Neural cell (in vitro differentiated cells): ENCODE data around the gene SLC4A1. TPM values are rescaled to one million over a fixed set of nuclear protein-coding genes. Genes with fewer than 3 reads are reported as not detected.

Source experiments
- H2AFZ ChIP-seq: fragments of 200-600, 300-800 bp; sonication (generic), shearing (Covaris generic); 2 replicates; pipeline ENCODE4 v1.6.0; 2014; ENCODE audit warnings: low read depth, mild to moderate bottlenecking, antibody characterized with exemption, low read length, moderate library complexity
- H3F3A ChIP-seq: fragments of 200-600 bp; shearing (Covaris generic); 2 replicates; pipeline ENCODE4 v1.6.1; 2016; ENCODE audit warnings: mild to moderate bottlenecking, moderate library complexity, mixed read lengths, antibody characterized with exemption, low read length; ENCODE audit not compliant: insufficient read depth, poor library complexity, severe bottlenecking
- H3K27ac ChIP-seq: fragments of 200-600, 300-800 bp; sonication (generic), shearing (Covaris generic); 2 replicates; pipeline ENCODE4 v1.5.1; 2014; ENCODE audit warnings: mild to moderate bottlenecking, low read length, moderate library complexity
- H3K27me3 ChIP-seq: fragments of 300-800, 200-600 bp; sonication (generic), shearing (Covaris generic); 2 replicates; pipeline ENCODE4 v1.6.0; 2014; ENCODE audit warnings: mild to moderate bottlenecking, low read depth, low read length, moderate library complexity; ENCODE audit not compliant: insufficient read depth
- H3K36me3 ChIP-seq: fragments of 300-800, 200-600 bp; sonication (generic), shearing (Covaris generic); 2 replicates; pipeline ENCODE4 v1.5.1; 2014; ENCODE audit warnings: mild to moderate bottlenecking, antibody characterized with exemption, low read length, moderate library complexity; ENCODE audit not compliant: insufficient read depth
- H3K4me2 ChIP-seq: fragments of 300-800, 200-600 bp; sonication (generic), shearing (Covaris generic); 2 replicates; pipeline ENCODE4 v1.6.0; 2014; ENCODE audit warnings: mild to moderate bottlenecking, low read length
- H3K4me3 ChIP-seq: fragments of 300-800, 200-600 bp; sonication (generic), shearing (Covaris generic); 2 replicates; pipeline ENCODE4 v1.5.1; 2014; ENCODE audit warnings: mild to moderate bottlenecking, low read length, moderate library complexity
- H3K79me2 ChIP-seq: fragments of 200-600 bp; shearing (Covaris generic); replicated peaks from 2 replicates; pipeline ENCODE4 v1.6.0; 2014; ENCODE audit warnings: mild to moderate bottlenecking, low read length, moderate library complexity; ENCODE audit not compliant: insufficient read depth
- H3K9ac ChIP-seq: fragments of 300-800, 200-600 bp; sonication (generic), shearing (Covaris generic); 2 replicates; pipeline ENCODE4 v1.6.1; 2016; ENCODE audit warnings: mild to moderate bottlenecking, low read length, mixed read lengths
- H3K9me2 ChIP-seq: fragments of 200-600 bp; shearing (Covaris generic); 2 replicates; pipeline ENCODE4 v1.6.1; 2016; ENCODE audit warnings: mild to moderate bottlenecking, low read length, mixed read lengths; ENCODE audit not compliant: insufficient read depth
- H3K9me3 ChIP-seq: fragments of 200-600, 300-800 bp; sonication (generic), shearing (Covaris generic); 2 replicates; pipeline ENCODE4 v1.6.1; 2016; ENCODE audit warnings: mild to moderate bottlenecking, mixed run types, low read length, moderate library complexity, mixed read lengths
- H4K20me1 ChIP-seq: fragments of 200-600 bp; shearing (Covaris generic); 2 replicates; pipeline ENCODE4 v1.6.1; 2016; ENCODE audit warnings: mild to moderate bottlenecking, mixed run types; ENCODE audit not compliant: insufficient read depth
- EP300 ChIP-seq: fragments of 450-650 bp; conservative IDR thresholded peaks from 2 replicates; pipeline ENCODE4 v1.6.1; 2014; ENCODE audit warnings: antibody characterized with exemption, mild to moderate bottlenecking, moderate library complexity; ENCODE audit not compliant: poor library complexity, severe bottlenecking
- EZH2 ChIP-seq: fragments of 200-600, 300-800 bp; shearing (Covaris generic), sonication (generic); IDR thresholded peaks from 2 replicates; pipeline ENCODE4 v1.6.1; 2014; ENCODE audit warnings: antibody characterized with exemption, low read length, borderline replicate concordance, mild to moderate bottlenecking; ENCODE audit not compliant: insufficient read depth, poor library complexity, severe bottlenecking
- MXI1 ChIP-seq: fragments of 450-650 bp; conservative IDR thresholded peaks from 2 replicates; pipeline ENCODE4 v1.6.1; 2014; ENCODE audit warnings: antibody characterized with exemption, mild to moderate bottlenecking; ENCODE audit not compliant: poor library complexity, severe bottlenecking
- POLR2AphosphoS5 ChIP-seq: IDR thresholded peaks from 2 replicates; pipeline ENCODE4 v1.6.1; 2012
- RAD21 ChIP-seq: fragments of 450-650 bp; conservative IDR thresholded peaks from 2 replicates; pipeline ENCODE4 v1.6.1; 2014; ENCODE audit warnings: antibody characterized with exemption, mild to moderate bottlenecking, moderate library complexity
- SMC3 ChIP-seq: fragments of 450-650 bp; conservative IDR thresholded peaks from 2 replicates; pipeline ENCODE4 v1.6.1; 2014; ENCODE audit warnings: antibody characterized with exemption, mild to moderate bottlenecking, moderate library complexity; ENCODE audit not compliant: poor library complexity
- TAF1 ChIP-seq: IDR thresholded peaks from 2 replicates; pipeline ENCODE4 v1.6.1; 2012; ENCODE audit warnings: low read depth
- polyA plus RNA-seq: library from polyadenylated mRNA; depleted of rRNA; stranded (reverse); fragments of >200 nt; gene quantifications from 2 replicates; pipeline ENCODE4 v1.2.3, GENCODE V29; 2014
- TF ChIP-seq, protein P1 (sequence below): IDR thresholded peaks from 2 replicates; pipeline ENCODE4 v1.6.1; 2012; ENCODE audit warnings: borderline replicate concordance
- TF ChIP-seq, protein P2 (sequence below): fragments of 450-650 bp; IDR thresholded peaks from 2 replicates; pipeline ENCODE4 v1.5.1; 2014; ENCODE audit warnings: antibody characterized with exemption, mild to moderate bottlenecking, moderate library complexity; ENCODE audit not compliant: poor library complexity, severe bottlenecking

Gene SLC4A1
- polyA plus RNA-seq, 1 donor from 2014 or later, result 0.05 TPM

DNA sequence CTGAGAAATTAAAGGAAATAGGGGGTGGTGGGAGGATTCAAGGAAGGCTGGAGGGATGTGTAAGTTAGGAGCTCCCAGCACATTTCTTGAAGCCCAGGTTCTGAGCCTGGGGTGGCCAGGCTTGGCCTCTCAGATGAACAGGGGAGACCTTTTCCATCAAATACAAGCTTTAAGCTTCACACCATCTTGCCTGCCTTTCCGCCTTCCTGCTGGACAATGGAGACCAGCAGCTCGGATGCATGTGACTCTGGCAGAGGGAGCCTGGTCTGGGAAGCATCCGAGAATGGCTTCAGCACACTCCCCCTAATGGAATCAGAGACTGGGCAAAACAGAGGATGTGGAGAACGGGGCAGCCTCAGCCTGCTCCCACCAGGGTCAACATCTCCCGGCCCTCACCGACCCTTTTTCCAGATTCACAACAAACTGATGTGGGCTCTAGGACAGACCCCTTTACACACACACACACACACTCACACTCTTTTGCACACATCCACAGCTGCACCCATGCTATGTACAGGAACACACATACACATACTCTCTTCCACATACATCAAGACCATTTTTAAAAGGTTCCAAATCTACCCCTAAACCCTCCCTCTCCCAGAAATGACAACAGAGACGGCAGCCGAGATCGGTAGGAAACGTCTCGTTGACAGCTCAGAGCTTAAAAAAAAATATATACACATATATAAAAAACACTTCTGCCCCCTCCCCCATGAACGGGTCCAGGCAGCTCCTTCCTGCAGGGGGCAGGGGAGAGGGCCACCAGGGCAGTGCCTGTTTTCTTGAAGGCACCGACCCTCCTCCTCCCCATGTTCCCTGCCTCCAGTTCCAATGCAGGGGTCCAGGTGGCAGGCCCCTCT is 61.7 kb downstream of the SLC4A1 start:
- Histone ChIP-seq H3F3A (no peaks in the 10 kb centered on the region), H3K9me2 (no peaks in the 10 kb centered on the region), H3K9me3 (no peaks in the 10 kb centered on the region), H3K79me2 (no peaks in the 10 kb centered on the region), H2AFZ (no peak overlapping the region), H4K20me1 (no peaks in the 10 kb centered on the region), H3K36me3 (no peaks in the 10 kb centered on the region), H3K4me3 (no peak overlapping the region), H3K4me2 (no peak overlapping the region), H3K27ac (no peak overlapping the region), H3K27me3 (no peaks in the 10 kb centered on the region), H3K9ac (no peak overlapping the region)
- TF ChIP-seq RAD21, result no peak
- no peak for TF ChIP-seq MXI1
- no peak for TF ChIP-seq SMC3
- TF ChIP-seq, protein P1, sequence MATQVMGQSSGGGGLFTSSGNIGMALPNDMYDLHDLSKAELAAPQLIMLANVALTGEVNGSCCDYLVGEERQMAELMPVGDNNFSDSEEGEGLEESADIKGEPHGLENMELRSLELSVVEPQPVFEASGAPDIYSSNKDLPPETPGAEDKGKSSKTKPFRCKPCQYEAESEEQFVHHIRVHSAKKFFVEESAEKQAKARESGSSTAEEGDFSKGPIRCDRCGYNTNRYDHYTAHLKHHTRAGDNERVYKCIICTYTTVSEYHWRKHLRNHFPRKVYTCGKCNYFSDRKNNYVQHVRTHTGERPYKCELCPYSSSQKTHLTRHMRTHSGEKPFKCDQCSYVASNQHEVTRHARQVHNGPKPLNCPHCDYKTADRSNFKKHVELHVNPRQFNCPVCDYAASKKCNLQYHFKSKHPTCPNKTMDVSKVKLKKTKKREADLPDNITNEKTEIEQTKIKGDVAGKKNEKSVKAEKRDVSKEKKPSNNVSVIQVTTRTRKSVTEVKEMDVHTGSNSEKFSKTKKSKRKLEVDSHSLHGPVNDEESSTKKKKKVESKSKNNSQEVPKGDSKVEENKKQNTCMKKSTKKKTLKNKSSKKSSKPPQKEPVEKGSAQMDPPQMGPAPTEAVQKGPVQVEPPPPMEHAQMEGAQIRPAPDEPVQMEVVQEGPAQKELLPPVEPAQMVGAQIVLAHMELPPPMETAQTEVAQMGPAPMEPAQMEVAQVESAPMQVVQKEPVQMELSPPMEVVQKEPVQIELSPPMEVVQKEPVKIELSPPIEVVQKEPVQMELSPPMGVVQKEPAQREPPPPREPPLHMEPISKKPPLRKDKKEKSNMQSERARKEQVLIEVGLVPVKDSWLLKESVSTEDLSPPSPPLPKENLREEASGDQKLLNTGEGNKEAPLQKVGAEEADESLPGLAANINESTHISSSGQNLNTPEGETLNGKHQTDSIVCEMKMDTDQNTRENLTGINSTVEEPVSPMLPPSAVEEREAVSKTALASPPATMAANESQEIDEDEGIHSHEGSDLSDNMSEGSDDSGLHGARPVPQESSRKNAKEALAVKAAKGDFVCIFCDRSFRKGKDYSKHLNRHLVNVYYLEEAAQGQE, result no peak
- TF ChIP-seq EZH2, result no peak
- no peak for TF ChIP-seq EP300
- TF ChIP-seq, protein P2, sequence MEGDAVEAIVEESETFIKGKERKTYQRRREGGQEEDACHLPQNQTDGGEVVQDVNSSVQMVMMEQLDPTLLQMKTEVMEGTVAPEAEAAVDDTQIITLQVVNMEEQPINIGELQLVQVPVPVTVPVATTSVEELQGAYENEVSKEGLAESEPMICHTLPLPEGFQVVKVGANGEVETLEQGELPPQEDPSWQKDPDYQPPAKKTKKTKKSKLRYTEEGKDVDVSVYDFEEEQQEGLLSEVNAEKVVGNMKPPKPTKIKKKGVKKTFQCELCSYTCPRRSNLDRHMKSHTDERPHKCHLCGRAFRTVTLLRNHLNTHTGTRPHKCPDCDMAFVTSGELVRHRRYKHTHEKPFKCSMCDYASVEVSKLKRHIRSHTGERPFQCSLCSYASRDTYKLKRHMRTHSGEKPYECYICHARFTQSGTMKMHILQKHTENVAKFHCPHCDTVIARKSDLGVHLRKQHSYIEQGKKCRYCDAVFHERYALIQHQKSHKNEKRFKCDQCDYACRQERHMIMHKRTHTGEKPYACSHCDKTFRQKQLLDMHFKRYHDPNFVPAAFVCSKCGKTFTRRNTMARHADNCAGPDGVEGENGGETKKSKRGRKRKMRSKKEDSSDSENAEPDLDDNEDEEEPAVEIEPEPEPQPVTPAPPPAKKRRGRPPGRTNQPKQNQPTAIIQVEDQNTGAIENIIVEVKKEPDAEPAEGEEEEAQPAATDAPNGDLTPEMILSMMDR, result no peak
- no peak for TF ChIP-seq POLR2AphosphoS5
- TF ChIP-seq TAF1, result no peak

DNA sequence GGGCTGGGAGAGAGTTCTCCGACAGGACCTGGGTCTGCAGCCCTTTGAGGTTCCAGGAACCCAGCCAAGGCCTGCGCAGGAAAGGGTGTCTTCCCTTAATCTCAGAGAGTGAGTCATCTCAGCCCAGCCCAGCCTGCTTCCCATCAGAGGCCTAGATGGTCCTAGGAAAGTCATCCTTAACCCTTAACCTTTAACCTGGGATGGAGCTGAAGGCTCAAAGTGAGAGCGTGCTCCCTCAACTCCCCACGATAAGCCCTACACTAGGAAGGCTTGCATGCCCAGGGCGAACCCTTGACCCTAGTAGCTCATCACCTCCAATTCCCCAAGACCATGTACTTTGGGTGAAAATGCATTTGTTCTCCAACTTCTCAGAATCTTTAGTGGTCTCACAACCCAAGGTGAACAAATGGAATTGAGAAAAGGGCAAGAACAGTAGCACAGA is 63.5 kb downstream of the SLC4A1 start:
- Histone ChIP-seq H3K27ac (no peak overlapping the region), H3K9me3 (no peaks in the 10 kb centered on the region), H2AFZ (no peak overlapping the region), H3K9me2 (no peaks in the 10 kb centered on the region), H3K4me3 (no peak overlapping the region), H4K20me1 (no peaks in the 10 kb centered on the region), H3K79me2 (no peaks in the 10 kb centered on the region), H3K36me3 (no peaks in the 10 kb centered on the region), H3K9ac (no peak overlapping the region), H3K27me3 (no peaks in the 10 kb centered on the region), H3K4me2 (no peak overlapping the region), H3F3A (no peaks in the 10 kb centered on the region)
- TF ChIP-seq TAF1, result no peak
